GM12875 (cell line): ENCODE data around the gene KIF13A.
"Not testable (repeated sequence)": the region's sequence is repeated elsewhere in the genome, so short reads cannot be mapped to it uniquely, and the experiment has no call there.

Source experiments
- H3K4me3 ChIP-seq: one replicate; pipeline ENCODE4 v1.5.1; 2011; ENCODE audit warnings: low read depth, low read length, control low read depth
- TF ChIP-seq, protein P1 (sequence below): IDR thresholded peaks from 2 replicates; pipeline ENCODE4 v1.5.1; 2011; ENCODE audit warnings: low read depth, mild to moderate bottlenecking, control low read depth, inconsistent platforms, low read length, moderate library complexity, borderline replicate concordance; ENCODE audit not compliant: insufficient read depth

KIF13A gene

DNA sequence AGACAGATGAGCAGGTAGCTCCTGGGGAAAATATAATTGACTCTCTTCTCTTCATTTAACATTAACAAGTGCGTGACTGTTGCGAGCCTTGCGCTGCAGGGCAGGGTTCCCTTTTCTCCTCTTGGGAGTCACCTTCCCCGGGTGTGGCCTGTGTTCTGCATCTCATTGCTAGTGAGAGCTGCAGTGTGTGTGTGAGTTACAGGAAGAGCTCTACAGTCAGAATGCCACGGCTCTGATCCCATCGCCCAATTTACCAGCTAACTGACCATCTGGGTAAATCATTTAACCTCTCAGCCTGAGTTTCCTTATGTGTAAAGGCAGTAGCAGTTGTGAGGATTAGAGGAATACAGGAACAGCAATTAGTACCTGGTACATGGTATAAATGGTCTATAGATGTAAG, 173.9 kb downstream of the KIF13A start:
- H3K4me3 ChIP-seq = no peak overlapping the region
- TF ChIP-seq, protein P1, sequence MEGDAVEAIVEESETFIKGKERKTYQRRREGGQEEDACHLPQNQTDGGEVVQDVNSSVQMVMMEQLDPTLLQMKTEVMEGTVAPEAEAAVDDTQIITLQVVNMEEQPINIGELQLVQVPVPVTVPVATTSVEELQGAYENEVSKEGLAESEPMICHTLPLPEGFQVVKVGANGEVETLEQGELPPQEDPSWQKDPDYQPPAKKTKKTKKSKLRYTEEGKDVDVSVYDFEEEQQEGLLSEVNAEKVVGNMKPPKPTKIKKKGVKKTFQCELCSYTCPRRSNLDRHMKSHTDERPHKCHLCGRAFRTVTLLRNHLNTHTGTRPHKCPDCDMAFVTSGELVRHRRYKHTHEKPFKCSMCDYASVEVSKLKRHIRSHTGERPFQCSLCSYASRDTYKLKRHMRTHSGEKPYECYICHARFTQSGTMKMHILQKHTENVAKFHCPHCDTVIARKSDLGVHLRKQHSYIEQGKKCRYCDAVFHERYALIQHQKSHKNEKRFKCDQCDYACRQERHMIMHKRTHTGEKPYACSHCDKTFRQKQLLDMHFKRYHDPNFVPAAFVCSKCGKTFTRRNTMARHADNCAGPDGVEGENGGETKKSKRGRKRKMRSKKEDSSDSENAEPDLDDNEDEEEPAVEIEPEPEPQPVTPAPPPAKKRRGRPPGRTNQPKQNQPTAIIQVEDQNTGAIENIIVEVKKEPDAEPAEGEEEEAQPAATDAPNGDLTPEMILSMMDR = no peak

DNA sequence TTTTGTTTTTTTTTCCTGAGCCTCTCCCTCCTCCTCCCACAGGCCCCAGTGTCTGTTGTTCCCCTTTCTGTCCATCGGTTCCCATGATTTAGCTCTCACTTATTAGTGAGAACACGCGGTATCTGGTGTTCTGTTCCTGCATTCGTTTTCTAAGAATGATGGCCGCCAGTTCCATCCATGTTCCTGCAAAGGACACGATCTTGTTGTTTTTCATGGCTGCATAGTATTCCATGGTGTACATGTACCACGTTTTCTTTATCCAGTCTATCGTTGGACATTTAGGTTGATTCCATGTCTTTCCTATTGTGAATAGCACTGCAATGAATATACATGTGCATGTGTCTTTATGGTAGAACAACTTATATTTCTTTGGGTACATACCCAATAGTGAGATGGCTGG, 175.1 kb downstream of the KIF13A start:
- TF ChIP-seq, protein P1 = no peak
- H3K4me3 ChIP-seq = no peak overlapping the region

DNA sequence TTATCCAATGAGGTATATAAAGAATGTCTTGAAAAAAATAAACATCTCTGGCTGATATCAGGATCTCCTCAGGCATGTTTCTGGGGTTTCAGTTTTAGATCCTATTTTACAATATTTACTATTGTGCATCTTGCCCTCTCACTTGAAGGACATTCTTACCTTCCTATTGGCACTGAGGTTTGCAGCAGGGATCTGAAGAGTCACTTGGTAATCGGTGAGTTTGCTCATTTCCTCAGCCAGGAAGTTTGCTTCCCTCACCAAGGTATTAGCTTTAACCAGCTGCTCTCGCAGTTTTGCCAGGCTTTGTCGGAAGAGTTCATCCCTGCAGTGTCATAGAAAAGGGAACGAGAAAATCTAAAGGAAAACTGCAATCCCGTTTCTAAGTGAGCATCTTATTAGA, 178.8 kb downstream of the KIF13A start:
- no peak overlapping the region for H3K4me3 ChIP-seq
- TF ChIP-seq, protein P1 = no peak

DNA sequence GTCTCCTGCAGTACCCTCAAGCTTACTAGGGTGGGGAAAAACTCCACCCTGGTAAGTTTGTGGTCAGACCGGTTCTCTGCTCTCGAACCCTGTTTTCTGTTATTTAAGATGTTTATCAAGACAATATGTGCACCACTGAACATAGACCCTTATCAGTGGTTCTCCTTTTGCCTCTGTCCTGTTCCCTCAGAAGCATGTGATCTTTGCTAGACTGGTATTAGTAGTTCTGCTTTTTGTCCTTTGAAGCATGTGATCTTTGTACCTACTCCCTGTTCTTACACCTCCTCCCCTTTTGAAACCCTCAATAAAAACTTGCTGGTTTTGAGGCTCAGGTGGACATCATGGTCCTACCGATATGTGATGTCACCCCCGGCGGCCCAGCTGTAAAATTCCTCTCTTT, 180.0 kb downstream of the KIF13A start:
- not testable (repeated sequence) for H3K4me3 ChIP-seq

DNA sequence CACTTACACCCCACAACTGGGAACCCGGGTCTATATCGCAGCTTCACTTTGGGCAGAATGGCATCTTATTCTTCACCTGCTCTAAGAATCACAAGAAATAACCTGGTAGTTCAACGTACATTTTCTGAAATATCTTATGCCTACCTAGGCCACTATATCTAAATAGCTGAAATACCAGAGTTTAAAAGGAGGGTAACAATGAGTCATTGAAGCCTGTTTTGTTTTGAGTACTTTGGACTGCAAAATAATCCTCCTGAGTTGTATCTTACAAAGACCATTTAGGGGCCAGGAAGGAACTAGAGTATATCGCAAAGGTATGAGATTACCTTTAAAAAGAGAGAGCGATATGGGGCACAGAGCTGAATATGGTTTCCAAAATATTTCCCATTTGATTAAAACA, 184.0 kb downstream of the KIF13A start:
- H3K4me3 ChIP-seq = no peak overlapping the region
- TF ChIP-seq, protein P1 = no peak

DNA sequence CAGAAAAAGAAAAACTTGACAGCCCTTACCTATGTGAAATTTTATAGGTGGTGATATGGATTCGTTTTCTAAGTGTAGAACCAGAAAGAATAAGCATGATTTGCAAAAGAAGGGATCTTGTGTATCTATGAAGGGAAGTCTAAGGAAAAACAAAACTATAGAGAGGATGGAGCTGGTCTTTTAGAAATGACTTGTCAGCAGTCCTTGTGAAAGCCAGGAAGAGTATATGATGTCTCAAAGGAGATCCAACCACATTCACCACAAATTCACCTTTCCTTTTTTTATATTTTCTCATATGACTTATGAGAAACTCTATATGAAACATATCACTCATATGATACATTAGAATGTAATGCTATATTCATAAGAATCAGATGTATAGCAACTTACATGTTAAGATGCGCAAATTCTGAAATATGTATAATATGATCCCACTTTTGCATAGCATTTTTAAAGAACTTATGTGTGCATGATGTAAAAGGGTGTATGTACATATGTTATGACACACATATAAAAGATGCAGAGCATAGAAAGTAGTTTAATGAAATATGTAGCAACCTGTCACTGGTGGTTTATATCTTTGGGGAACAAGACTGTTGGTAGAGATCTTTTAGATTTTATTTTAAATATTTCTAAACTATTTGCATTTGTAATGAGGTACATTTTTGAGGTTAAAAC, 188.8 kb downstream of the KIF13A start:
- no peak overlapping the region for H3K4me3 ChIP-seq
- TF ChIP-seq, protein P1 = no peak

DNA sequence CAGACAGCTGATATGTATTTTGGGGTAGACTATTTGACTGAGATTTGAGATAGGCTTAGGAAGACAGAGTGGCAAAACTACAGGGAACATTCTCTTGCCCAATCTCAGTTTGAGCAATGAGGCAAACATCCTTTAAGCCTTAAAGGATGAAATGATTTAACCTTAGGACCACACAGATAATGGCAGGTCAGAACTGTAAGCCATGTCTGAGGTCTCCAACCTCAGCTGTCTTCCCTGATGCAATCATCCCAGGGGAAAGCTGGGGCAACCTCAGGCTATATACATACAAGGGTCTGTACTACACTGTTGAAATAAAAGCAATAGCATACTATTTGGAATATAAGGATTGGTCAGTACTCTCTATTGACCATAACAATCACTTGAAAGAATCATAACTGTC, 196.9 kb downstream of the KIF13A start:
- TF ChIP-seq, protein P1 = no peak
- H3K4me3 ChIP-seq = no peak overlapping the region
